Fibroblast of upper back skin (primary cell): ENCODE results near the gene SNX5.
A peak's percentile ranks its signal among the peaks of the same experiment; 100 is the strongest.

Experiments
- DNase-seq: peaks from one replicate; pipeline ENCODE4 v3.0.0-alpha.2; 2013

SNX5 gene

GRCh38 chr20:17912916-17913315 is 55.7 kb downstream of the SNX5 start:
- peak; percentile 78 for DNase-seq

- no peak for DNase-seq
Measured at GRCh38 chr20:17911927-17912326, 56.7 kb downstream of the SNX5 start.

GRCh38 chr20:17910828-17911294 is 57.7 kb downstream of the SNX5 start:
- peak; percentile 86 for DNase-seq

- DNase-seq: peak; percentile 69
Measured at GRCh38 chr20:17909869-17910321, 58.7 kb downstream of the SNX5 start.

GRCh38 chr20:17905544-17905943 is 63.0 kb downstream of the SNX5 start:
- DNase-seq: no peak

GRCh38 chr20:17904027-17904426 is 64.6 kb downstream of the SNX5 start:
- DNase-seq: no peak

GRCh38 chr20:17902531-17903083 is 66.0 kb downstream of the SNX5 start:
- DNase-seq: no peak

- no peak for DNase-seq
Measured at GRCh38 chr20:17901971-17902370, 66.6 kb downstream of the SNX5 start.

- peak; percentile 74 for DNase-seq
Measured at GRCh38 chr20:17898548-17898994, 70.0 kb downstream of the SNX5 start.

- DNase-seq: no peak
Measured at GRCh38 chr20:17897566-17898307, 70.9 kb downstream of the SNX5 start.

GRCh38 chr20:17896771-17897369 is 71.7 kb downstream of the SNX5 start:
- DNase-seq: no peak

GRCh38 chr20:17896193-17896723 is 72.3 kb downstream of the SNX5 start:
- no peak for DNase-seq

- peak; percentile 54 for DNase-seq
Measured at GRCh38 chr20:17895641-17896171, 72.9 kb downstream of the SNX5 start.

- DNase-seq: no peak
Measured at GRCh38 chr20:17893445-17893844, 75.1 kb downstream of the SNX5 start.

- DNase-seq: no peak
Measured at GRCh38 chr20:17892189-17892938, 76.2 kb downstream of the SNX5 start.
